ENCODE measurements around the gene ASMT. TPM values are rescaled to one million over a fixed set of nuclear protein-coding genes. Genes with fewer than 3 reads are reported as not detected.
A peak's percentile ranks its signal among the peaks of the same experiment; 100 is the strongest.
"Not testable (repeated sequence)": the region's sequence is repeated elsewhere in the genome, so short reads cannot be mapped to it uniquely, and the experiment has no call there.

ASMT gene
- total RNA-seq, 1 donor from 2014 or later: not detected

GRCh38 chrX:1652011-1652811 lies 37.4 kb downstream of the ASMT start:
- DNase-seq: peak; percentile 51

- no peak for DNase-seq
These were observed 41.5 kb downstream of the ASMT start for GRCh38 chrX:1656379-1656778.

- DNase-seq: peak; percentile 43
These were observed 42.7 kb downstream of the ASMT start for GRCh38 chrX:1657367-1658070.

- no peak for DNase-seq
These were observed 43.2 kb downstream of the ASMT start for GRCh38 chrX:1658071-1658491.

GRCh38 chrX:1659664-1660461 lies 45.0 kb downstream of the ASMT start:
- DNase-seq: no peak

GRCh38 chrX:1661048-1661921 lies 46.4 kb downstream of the ASMT start:
- peak; percentile 3 for DNase-seq

GRCh38 chrX:1661922-1662221 lies 47.0 kb downstream of the ASMT start:
- no peak for DNase-seq

GRCh38 chrX:1667566-1667965 lies 52.7 kb downstream of the ASMT start:
- DNase-seq: no peak

- peak; percentile 12 for DNase-seq
These were observed 58.5 kb downstream of the ASMT start for GRCh38 chrX:1673337-1673736.

- DNase-seq: no peak
These were observed 62.0 kb downstream of the ASMT start for GRCh38 chrX:1676866-1677265.

GRCh38 chrX:1679238-1679637 lies 64.4 kb downstream of the ASMT start:
- no peak for DNase-seq

GRCh38 chrX:1681439-1681838 lies 66.6 kb downstream of the ASMT start:
- DNase-seq: no peak

- not testable (repeated sequence) for DNase-seq
These were observed 67.0 kb downstream of the ASMT start for GRCh38 chrX:1681856-1682255.

GRCh38 chrX:1682501-1682900 lies 67.6 kb downstream of the ASMT start:
- DNase-seq: not testable (repeated sequence)

GRCh38 chrX:1684883-1685282 lies 70.0 kb downstream of the ASMT start:
- not testable (repeated sequence) for DNase-seq

- DNase-seq: not testable (repeated sequence)
These were observed 70.6 kb downstream of the ASMT start for GRCh38 chrX:1685444-1685880.

GRCh38 chrX:1686642-1687041 lies 71.8 kb downstream of the ASMT start:
- DNase-seq: no peak

Data from tongue (tissue), 2 donors.